ENCODE results near the gene ARL5C.

Gene ARL5C

DNA sequence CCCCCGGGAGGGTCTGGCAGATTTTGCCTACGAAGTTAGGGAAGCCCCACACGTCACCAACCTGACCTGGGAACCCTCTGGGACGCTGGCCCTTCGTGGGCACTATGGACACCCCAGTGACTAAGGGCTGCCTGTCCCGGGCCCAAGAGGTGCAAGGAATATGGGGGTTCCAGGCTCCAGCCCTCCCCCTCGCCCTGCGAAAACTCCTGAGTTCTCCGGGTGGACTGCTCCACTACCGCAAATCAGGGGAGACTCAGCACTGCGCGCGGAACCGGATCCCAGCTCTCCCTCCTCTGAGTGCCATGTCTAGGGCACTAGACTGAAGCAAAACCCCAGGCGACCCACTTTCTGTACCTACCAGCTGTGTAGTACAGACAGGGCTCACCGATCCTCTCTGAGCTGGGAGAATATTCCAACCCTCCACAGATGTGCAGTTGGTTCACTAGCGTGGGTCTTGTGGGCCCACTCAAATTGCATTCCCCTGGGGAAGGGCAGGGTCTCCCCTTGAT is at the start of gene ARL5C:
Gene ARL5C (minus strand): TSS at position 321 of the 509 bp plus-strand sequence. CDS start 401 bp downstream, outside the sequence.
- DNase-seq, result no peak

DNA sequence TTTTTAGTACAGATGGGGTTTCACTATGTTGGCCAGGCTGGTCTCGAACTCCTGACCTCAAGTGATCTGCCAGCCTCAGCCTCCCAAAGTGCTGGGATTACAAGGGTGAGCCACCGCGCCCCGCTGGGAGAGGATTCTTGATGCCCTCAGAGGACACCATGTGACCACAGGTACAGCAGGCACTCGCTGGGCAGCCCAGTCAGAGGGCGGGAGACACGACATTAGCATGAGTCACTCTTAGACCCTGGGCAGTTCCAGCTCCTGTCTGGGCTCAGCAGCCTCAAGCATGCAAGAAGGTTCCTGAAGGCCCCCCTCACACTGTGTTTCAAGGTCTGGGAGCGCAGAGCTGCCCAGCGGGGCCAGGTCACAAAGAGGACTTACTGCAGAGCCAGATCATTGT is 47.9 kb upstream of the ARL5C start:
- no peak for DNase-seq

- no peak for DNase-seq
These were observed 47.0 kb upstream of the ARL5C start for GRCh38 chr17:39212841-39213480.

DNA sequence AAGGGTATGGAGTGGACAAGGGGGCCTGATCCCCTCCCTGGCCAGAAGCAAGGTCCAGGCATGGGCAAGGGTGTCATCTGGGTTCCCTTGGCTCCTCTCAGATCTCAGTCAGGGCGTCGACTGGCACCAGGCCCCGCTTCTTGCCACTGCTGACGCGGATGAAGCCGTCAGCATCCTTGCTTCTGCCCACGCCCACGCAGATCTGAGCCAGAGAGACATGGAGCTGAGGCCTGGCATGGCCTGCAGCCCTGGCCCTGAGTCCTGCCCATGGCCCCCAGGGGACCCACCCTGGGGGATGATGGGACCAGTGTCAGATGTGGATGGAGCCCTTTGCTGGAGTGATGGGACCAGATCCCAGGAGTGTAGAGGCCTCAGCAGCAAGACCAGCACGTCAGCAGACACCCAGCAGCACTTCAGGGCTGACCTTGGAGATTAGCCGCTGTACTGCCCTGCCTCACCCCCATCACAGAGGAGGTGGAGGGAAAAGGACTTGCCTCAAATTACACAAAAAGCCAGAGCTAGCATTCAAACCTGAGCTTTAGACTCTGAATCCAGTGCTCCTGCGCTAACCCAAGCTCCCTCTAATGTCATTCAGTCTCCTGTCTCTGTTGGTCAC is 46.3 kb upstream of the ARL5C start:
- no peak for DNase-seq

- DNase-seq, result no peak
These were observed 44.1 kb upstream of the ARL5C start for GRCh38 chr17:39210093-39210434.

GRCh38 chr17:39209317-39210092 is 43.5 kb upstream of the ARL5C start:
- DNase-seq, result peak; percentile 87

GRCh38 chr17:39208893-39209292 is 42.9 kb upstream of the ARL5C start:
- DNase-seq, result no peak

GRCh38 chr17:39208136-39208535 is 42.2 kb upstream of the ARL5C start:
- no peak for DNase-seq

GRCh38 chr17:39205112-39205526 is 39.2 kb upstream of the ARL5C start:
- no peak for DNase-seq

DNA sequence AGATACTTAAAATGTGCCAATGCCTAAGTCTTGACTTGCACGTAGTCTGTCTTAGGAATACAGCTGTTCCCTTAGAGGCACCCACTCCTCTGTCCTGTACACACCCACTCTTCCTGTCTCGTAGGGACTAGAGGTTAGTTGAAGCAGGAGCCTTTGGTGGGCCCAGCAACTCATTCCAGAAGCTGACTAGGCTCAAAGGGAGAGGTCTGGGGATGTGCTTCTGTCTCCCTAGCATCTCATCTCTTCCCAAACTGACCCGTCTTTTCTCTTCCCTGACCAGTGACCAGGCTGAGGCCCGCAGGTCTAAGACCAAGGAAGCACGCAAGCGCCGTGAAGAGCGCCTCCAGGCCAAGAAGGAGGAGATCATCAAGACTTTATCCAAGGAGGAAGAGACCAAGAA is 38.3 kb upstream of the ARL5C start:
- DNase-seq, result no peak

DNA sequence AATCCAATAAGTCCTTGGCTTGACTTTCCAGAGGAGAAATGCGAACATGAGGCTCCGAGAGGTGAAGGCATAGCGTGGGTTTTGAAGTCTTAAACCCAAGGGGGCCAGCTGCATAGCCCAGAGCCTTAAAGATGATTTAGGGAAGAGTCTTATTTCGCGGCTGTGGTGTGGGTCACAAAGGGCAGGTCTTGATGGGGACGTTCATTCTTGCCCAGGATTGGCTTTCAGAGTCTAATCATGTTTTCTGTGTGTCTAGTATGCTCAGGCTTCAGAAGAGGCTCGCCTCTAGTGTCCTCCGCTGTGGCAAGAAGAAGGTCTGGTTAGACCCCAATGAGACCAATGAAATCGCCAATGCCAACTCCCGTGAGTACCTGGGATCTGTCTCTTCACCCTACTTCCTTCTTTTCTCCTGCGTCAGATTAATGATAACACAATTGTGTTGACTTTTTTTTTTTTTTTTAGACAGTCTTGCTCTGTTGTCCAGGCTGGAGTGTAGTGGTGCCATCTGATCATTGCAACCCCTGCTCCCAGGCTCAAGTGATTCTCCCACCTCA is 35.1 kb upstream of the ARL5C start:
- peak; percentile 72 for DNase-seq

DNA sequence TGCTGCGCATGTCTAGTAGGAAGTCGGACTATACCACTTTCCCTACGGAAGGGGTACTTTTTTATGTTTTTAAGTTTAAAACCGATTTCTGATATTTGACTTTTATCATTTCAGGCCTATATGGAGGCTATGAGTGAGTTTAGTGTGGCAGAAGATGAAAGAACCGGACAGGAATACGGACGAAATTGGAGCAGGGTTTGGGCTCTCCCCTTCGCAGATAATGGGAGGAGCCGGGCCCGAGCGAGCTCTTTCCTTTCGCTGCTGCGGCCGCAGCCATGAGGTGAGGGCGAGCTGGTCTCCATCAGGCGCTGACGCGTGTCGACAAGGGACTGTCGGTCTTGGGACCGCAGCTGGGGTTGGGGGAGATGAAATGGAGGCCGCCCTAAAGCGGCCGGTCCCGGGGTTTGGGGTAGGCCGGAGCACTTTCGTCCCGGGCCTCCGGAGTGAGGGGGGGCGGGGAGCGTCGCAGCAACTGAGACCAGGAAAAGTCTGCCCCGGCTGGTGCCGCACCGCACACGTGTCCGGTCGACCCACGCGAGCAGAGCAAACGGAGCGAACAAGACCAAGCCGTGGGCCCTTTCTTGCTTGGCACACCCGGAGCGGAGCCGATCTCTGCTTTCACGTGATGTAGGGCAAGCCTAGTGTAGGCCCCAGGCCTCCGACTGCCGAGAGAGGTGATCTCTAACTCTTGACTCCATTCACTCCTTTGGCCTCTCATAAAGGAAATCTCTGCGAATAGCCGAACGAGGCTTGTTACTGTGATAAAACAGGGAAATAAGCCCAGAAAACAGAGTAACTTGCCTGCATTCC is 34.3 kb upstream of the ARL5C start, which contains the start of gene RPL19:
Gene RPL19 (plus strand): TSS at position 214 of the 810 bp plus-strand sequence. CDS start 62 bp downstream, at position 276.
- peak; percentile 94 for DNase-seq

- peak; percentile 89 for DNase-seq
These were observed 33.8 kb upstream of the ARL5C start for GRCh38 chr17:39199820-39200069.

DNA sequence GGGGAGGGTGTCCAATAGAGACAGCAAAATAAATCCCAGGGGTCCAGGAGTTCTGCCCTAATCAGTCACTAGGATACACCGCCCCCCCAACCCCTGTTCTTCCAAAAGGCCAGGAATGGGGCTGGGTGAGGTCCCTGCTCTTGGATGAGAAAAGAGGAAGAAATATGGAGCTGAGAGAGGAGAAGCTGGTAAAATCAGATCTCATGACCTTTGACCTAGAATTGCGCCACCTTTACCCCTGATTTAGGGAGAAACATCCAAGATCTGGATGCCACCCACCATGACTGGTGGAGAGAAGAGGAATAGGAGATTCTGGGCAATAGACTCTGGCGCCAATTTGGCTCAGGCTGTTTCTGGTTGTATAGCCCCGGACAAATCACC is 32.2 kb upstream of the ARL5C start:
- DNase-seq, result no peak

- peak; percentile 87 for DNase-seq
These were observed 31.6 kb upstream of the ARL5C start, which contains the start of gene CACNB1 for GRCh38 chr17:39197380-39198185. Gene CACNB1 (minus strand): TSS chr17:39197669. CDS start chr17:39197495, 174 bp downstream.

GRCh38 chr17:39196808-39197291 is 30.9 kb upstream of the ARL5C start:
- DNase-seq, result no peak

DNA sequence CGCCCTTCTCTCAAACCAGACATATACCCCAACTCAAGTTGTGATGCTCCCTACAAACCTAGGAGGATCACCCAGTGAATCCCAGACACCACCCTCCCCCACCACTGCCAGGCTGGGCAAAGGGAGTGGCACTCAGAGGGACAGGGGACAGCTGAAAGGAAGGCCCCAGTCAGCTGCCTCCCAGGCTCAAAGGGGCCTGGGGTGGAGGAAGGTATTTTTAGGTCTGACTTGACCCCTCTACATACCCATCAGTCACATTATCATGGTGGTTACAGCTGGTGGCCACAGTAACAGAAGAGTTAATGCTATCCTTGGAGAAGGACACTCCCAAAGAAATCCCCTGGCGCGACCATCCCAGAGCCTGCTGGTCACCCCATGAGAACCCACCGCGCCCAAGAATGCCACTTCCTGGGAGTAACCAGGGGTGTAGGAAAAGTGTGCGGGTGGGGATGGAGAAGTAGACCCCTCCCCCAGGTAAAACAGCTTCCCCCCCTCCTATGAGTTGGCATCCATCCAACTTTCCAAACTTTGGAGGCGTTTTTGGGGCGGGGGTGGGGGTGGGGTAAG is 30.4 kb upstream of the ARL5C start:
- no peak for DNase-seq

DNA sequence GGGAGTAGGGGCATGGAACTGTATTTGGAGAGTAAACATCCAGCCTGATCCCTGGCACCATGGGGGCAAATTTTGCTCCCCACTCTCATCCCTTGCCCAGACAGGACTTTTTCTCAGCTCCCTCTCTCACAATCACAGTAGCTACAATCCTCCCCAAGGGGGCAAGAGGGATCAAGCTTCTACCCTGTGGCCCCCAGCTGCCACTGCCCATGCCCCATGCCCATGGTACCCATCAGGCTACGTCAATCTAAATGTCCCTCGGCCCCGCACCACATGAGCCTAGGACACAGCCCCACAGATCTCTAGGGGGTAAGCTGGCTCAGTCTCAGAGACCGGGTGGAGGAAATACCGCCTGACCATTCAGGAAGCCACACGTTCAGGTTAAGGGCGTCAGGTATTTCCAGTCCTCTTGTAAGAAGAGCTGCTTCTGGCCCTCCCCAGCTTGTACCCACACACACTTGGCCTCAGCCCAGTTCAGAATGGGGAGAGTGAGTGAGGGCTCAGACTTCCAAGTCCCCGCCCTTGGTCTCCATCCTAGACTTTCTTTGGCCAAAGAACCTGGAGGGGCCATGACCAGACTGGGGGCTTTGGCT is 29.7 kb upstream of the ARL5C start:
- no peak for DNase-seq

DNA sequence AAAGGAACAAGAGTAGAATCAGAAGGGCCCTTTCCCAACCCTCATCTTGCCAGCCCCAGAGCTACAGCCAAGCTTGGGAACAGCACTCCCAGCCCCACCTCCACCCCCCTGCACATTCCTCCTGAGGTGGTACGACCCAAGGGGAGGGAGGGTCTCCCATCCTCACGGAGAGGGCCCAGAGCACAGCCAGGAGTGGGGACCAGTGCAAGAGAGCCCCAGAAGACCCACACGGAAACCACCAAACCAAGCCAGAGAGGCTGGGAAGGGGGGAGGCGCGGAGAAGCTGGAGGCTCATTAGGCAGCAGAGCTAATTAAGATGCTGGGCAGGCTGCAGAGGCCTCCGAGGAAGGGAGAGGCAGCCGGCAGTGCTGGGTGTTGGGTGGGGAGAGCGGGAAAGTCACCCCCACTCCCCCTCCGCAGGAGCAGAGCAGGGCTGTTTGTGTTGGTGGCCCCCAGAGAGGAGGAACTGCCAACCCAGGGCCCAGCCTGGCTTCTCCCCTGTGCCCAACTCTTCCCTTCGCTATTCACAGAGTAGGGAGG is 29.1 kb upstream of the ARL5C start:
- no peak for DNase-seq

DNA sequence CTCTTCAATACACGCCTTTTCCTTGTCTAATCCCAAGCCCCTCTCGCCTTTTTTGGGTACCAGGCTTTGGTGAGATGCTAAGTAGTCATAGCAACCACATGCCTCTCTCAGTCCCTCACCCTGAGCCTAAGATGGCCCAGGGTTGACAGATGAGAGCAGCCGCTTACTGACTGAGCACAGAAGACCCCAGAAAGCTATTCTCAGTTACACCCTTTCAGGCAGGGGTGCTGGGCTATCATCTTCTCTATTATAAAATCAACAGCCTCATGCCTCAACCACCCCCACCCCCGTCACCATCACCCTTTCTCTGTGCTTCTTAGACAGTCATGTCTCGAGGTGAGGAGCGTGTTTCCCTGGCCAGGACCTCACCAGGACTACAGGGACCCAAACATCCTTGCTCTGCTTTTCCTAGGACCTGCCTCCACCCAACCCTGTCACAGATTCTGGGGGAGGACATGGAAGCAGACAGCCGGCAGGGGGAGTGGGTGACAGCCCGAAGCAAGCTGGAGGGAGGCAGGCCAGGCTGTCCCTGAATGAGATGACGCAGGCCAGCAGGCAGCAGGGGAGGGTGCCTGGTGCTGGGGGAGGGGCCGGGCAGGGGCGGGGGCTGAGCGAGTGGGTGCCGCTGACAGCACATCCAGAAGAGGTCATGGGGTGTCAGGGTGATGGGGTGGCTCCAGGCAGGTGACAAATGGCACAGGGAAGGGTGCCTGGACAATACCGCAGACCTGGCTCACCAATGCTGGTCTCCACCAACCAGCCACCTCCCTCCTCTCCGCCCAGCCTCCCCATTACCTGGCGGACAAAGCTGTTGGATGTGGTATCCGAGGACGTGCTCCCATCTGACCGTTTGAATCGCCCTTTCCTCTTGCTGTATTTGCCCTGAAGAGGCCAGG is 28.4 kb upstream of the ARL5C start:
- DNase-seq, result no peak

Data from activated CD8-positive, alpha-beta memory T cell treated with anti-CD3 and anti-CD28 coated beads for 24 hours (primary cell).